H1 (cell line): Measurements from ENCODE around the gene PER2. TPM values are rescaled to one million over a fixed set of nuclear protein-coding genes. Genes with fewer than 3 reads are reported as not detected.

ENCODE experiments used
- CTCF ChIA-PET: fragments of 300-600 bp; sonication (Branson Sonifier 250); formaldehyde crosslinking; loops from one replicate; lab custom pipeline; 2021; ENCODE audit not compliant: partially characterized antibody; lab: Charles Lee
- POLR2A ChIA-PET: fragments of 300-600 bp; sonication (Branson Sonifier 250); formaldehyde crosslinking; loops from one replicate; lab custom pipeline; 2021; ENCODE audit warnings: inconsistent platforms; ENCODE audit not compliant: partially characterized antibody; lab: Charles Lee
- DNase-seq, 2 experiments: peaks; one replicate each; pipeline versions ENCODE4 v3.0.0 to v3.0.0-alpha.2; 2010 to 2022; ENCODE audit warnings: low spot score in 2 of 2, low read depth in 1 of 2, mixed read lengths in 1 of 2
- FAIRE-seq: peaks from 2 replicates; lab custom pipeline; 2011; peaks lifted over from hg19 to GRCh38; lab: Jason Lieb, UNC
- H2AFZ ChIP-seq: 2 replicates; pipeline ENCODE4 v1.8.1; 2012; ENCODE audit warnings: low read length, inconsistent platforms
- H2AK5ac ChIP-seq: 2 replicates; pipeline ENCODE4 v1.6.1; 2013; ENCODE audit warnings: low read depth, low read length
- H2BK120ac ChIP-seq: replicated peaks from 2 replicates; pipeline ENCODE3; 2013; ENCODE audit warnings: low read depth, low read length, inconsistent platforms
- H2BK12ac ChIP-seq: 2 replicates; pipeline ENCODE4 v1.6.1; 2013; ENCODE audit warnings: low read depth, low read length
- H2BK15ac ChIP-seq: 2 replicates; pipeline ENCODE4 v1.6.1; 2013; ENCODE audit warnings: low read length
- H2BK20ac ChIP-seq: 2 replicates; pipeline ENCODE4 v1.6.1; 2013; ENCODE audit warnings: low read length
- H2BK5ac ChIP-seq: 2 replicates; pipeline ENCODE4 v1.6.1; 2013; ENCODE audit warnings: low read depth, low read length
- H3K14ac ChIP-seq: 2 replicates; pipeline ENCODE4 v1.6.1; 2013; ENCODE audit warnings: inconsistent platforms; ENCODE audit not compliant: insufficient read length
- H3K18ac ChIP-seq: 2 replicates; pipeline ENCODE4 v1.6.1; 2013; ENCODE audit warnings: low read length; ENCODE audit errors: extremely low read depth
- H3K23ac ChIP-seq: 2 replicates; pipeline ENCODE4 v1.6.1; 2013; ENCODE audit warnings: inconsistent platforms; ENCODE audit not compliant: insufficient read length
- H3K23me2 ChIP-seq: 2 replicates; pipeline ENCODE4 v1.6.1; 2013; ENCODE audit warnings: low read depth, low read length
- H3K27ac ChIP-seq: 2 replicates; pipeline ENCODE4 v1.6.1; 2011; ENCODE audit warnings: low read depth, low read length, inconsistent platforms
- H3K27me3 ChIP-seq, 4 experiments: replicated peaks in 1 of 4; 1 replicate in 1 of 4; 2 replicates in 3 of 4; pipeline versions ENCODE4 v1.6.1 to v1.8.1; 2011 to 2013; ENCODE audit warnings: low read length in 3 of 4, mild to moderate bottlenecking in 3 of 4, inconsistent platforms in 2 of 4, mixed read lengths in 2 of 4, moderate library complexity in 1 of 4; ENCODE audit not compliant: control insufficient read depth in 3 of 4, insufficient read depth in 3 of 4; ENCODE audit errors: extremely low read depth in 1 of 4
- H3K36me3 ChIP-seq, 4 experiments: 2 replicates each; pipeline versions ENCODE4 v1.6.1 to v1.8.1; 2011 to 2013; ENCODE audit warnings: mild to moderate bottlenecking in 4 of 4, low read length in 3 of 4, moderate library complexity in 2 of 4, control low read depth in 1 of 4, inconsistent platforms in 1 of 4; ENCODE audit not compliant: insufficient read depth in 4 of 4, control insufficient read depth in 2 of 4
- H3K4ac ChIP-seq: replicated peaks from 2 replicates; pipeline ENCODE3; 2013; ENCODE audit warnings: low read length, low read depth, mixed read lengths, inconsistent platforms; ENCODE audit not compliant: insufficient read length
- H3K4me1 ChIP-seq, 4 experiments: replicated peaks in 1 of 4; 1 replicate in 1 of 4; 2 replicates in 3 of 4; pipeline versions ENCODE4 v1.6.1 to v1.8.1; 2011 to 2013; ENCODE audit warnings: low read length in 3 of 4, inconsistent platforms in 2 of 4, mixed read lengths in 1 of 4; ENCODE audit not compliant: insufficient read depth in 4 of 4, control insufficient read depth in 3 of 4
- H3K4me2 ChIP-seq, 2 experiments: 2 replicates each; pipeline versions ENCODE4 v1.6.1 to v1.8.1; 2011 to 2013; ENCODE audit warnings: low read depth in 2 of 2, low read length in 2 of 2, control low read depth in 1 of 2, inconsistent platforms in 1 of 2, mild to moderate bottlenecking in 1 of 2; ENCODE audit not compliant: insufficient read depth in 1 of 2
- H3K4me3 ChIP-seq, 4 experiments: fragments of 200-600, 300-600 bp in 1 of 4; sonication (generic), shearing (Covaris generic), sonication (Bioruptor Twin) in 1 of 4; 2 replicates each; pipeline versions ENCODE4 v1.5.1 to v1.8.1; 2011 to 2016; ENCODE audit warnings: low read length in 4 of 4, low read depth in 3 of 4, control low read depth in 2 of 4, inconsistent platforms in 2 of 4, mild to moderate bottlenecking in 2 of 4, mixed read lengths in 1 of 4, moderate library complexity in 1 of 4; ENCODE audit not compliant: insufficient read depth in 2 of 4; ENCODE audit errors: extremely low read depth in 1 of 4
- H3K56ac ChIP-seq: replicated peaks from 2 replicates; pipeline ENCODE3; 2013; ENCODE audit warnings: low read depth, mild to moderate bottlenecking, mixed read lengths, low read length, inconsistent platforms; ENCODE audit not compliant: insufficient read length
- H3K79me1 ChIP-seq: 2 replicates; pipeline ENCODE4 v1.6.1; 2013; ENCODE audit warnings: low read depth, low read length, control low read depth
- H3K79me2 ChIP-seq, 2 experiments: 2 replicates each; pipeline versions ENCODE4 v1.6.1 to v1.8.1; 2012 to 2013; ENCODE audit warnings: low read length in 2 of 2, mild to moderate bottlenecking in 2 of 2, inconsistent platforms in 1 of 2; ENCODE audit not compliant: insufficient read depth in 2 of 2, control insufficient read depth in 1 of 2
- H3K9ac ChIP-seq, 4 experiments: replicated peaks in 1 of 4; 1 replicate in 1 of 4; 2 replicates in 3 of 4; pipeline versions ENCODE4 v1.6.1 to v1.8.1; 2011 to 2013; ENCODE audit warnings: low read depth in 3 of 4, low read length in 3 of 4, control low read depth in 2 of 4, mild to moderate bottlenecking in 2 of 4, moderate library complexity in 2 of 4, inconsistent platforms in 1 of 4; ENCODE audit errors: extremely low read depth in 1 of 4
- H3K9me3 ChIP-seq, 2 experiments: 2 replicates each; pipeline versions ENCODE4 v1.6.1 to v1.8.1; 2012 to 2013; ENCODE audit warnings: mild to moderate bottlenecking in 2 of 2, moderate library complexity in 2 of 2, control low read depth in 1 of 2, inconsistent platforms in 1 of 2, low read depth in 1 of 2, low read length in 1 of 2, mixed read lengths in 1 of 2; ENCODE audit not compliant: insufficient read depth in 2 of 2
- H4K20me1 ChIP-seq, 2 experiments: replicated peaks in 1 of 2; 2 replicates each; pipeline versions ENCODE3 to v1.8.1; 2011 to 2013; ENCODE audit warnings: inconsistent platforms in 2 of 2, low read length in 2 of 2, mild to moderate bottlenecking in 1 of 2; ENCODE audit not compliant: insufficient read depth in 2 of 2, control insufficient read depth in 1 of 2
- H4K5ac ChIP-seq: 2 replicates; pipeline ENCODE4 v1.6.1; 2013; ENCODE audit warnings: low read length, low read depth, mixed read lengths, inconsistent platforms; ENCODE audit not compliant: insufficient read length
- H4K8ac ChIP-seq: 2 replicates; pipeline ENCODE4 v1.8.0; 2013; ENCODE audit warnings: mild to moderate bottlenecking, moderate library complexity, low read length, inconsistent platforms; ENCODE audit not compliant: insufficient read depth; ENCODE audit errors: extremely low read depth
- H4K91ac ChIP-seq: replicated peaks from 2 replicates; pipeline ENCODE3; 2013; ENCODE audit warnings: low read length, mixed read lengths, inconsistent platforms; ENCODE audit not compliant: insufficient read length
- BCL11A ChIP-seq, 2 experiments: IDR thresholded peaks; one replicate each; pipeline ENCODE4 v1.6.1; 2011; ENCODE audit warnings: low read depth in 2 of 2, low read length in 2 of 2, mild to moderate bottlenecking in 2 of 2
- CTBP2 ChIP-seq: IDR thresholded peaks from 2 replicates; pipeline ENCODE4 v1.7.0; 2011; ENCODE audit warnings: borderline replicate concordance, mild to moderate bottlenecking, moderate library complexity, mixed read lengths, low read length; ENCODE audit not compliant: insufficient read depth, insufficient read length
- KDM1A ChIP-seq: fragments of 200-600, 300-600 bp; sonication (generic); IDR thresholded peaks from 2 replicates; pipeline ENCODE4 v1.7.1; 2016; ENCODE audit warnings: mild to moderate bottlenecking, low read length, borderline replicate concordance
- POU5F1 ChIP-seq: IDR thresholded peaks from 2 replicates; pipeline ENCODE4 v1.6.1; 2011; ENCODE audit warnings: low read depth, mild to moderate bottlenecking, low read length, moderate library complexity
- USF2 ChIP-seq: IDR thresholded peaks from 2 replicates; pipeline ENCODE4 v1.6.1; 2011; ENCODE audit warnings: low read length, improper control_type of control experiment
- WGBS, 2 experiments: shearing (Covaris generic) in 1 of 2; methylation state at CpG; one replicate each; pipeline versions ENCODE4 v1.1.6 to v1.1.7; 2013 to 2015; ENCODE audit warnings: low lambda C conversion rate in 2 of 2, mixed read lengths in 2 of 2, inconsistent platforms in 1 of 2, low coverage in 1 of 2, missing lambda C conversion rate in 1 of 2; ENCODE audit not compliant: insufficient replicate concordance in 2 of 2, insufficient coverage in 1 of 2, insufficient read length in 1 of 2; ENCODE audit errors: extremely low coverage in 1 of 2, missing lambda C conversion rate in 1 of 2; 5-methylcytosine and 5-hydroxymethylcytosine counted together
- polyA plus RNA-seq, 7 experiments: library from polyadenylated mRNA; depleted of rRNA in 3 of 7; stranded (reverse) in 5 of 7; unstranded in 2 of 7; fragments of >200 nt in 5 of 7; fragments of 200-250 nt in 2 of 7; gene quantifications; 1 replicate in 5 of 7; 2 replicates in 1 of 7; 4 replicates in 1 of 7; pipeline versions ENCODE4 v1.2.1 to v1.2.3, GENCODE V29; 2011 to 2013; ENCODE audit warnings: missing spikeins in 2 of 7, mixed read lengths in 2 of 7
- total RNA-seq: library from RNA; stranded (reverse); fragmentation: NEBNext Ultra II Directional; extraction: Animal tissue kit (Norgen Biotek cat#: 25700); gene quantifications from 2 replicates; pipeline ENCODE4 v1.2.1, GENCODE V29; 2021
- TF ChIP-seq, protein P1 (sequence below), 3 experiments: IDR thresholded peaks; 1 replicate in 2 of 3; 2 replicates in 1 of 3; pipeline versions ENCODE4 v1.5.1 to v1.6.1; 2011; ENCODE audit warnings: low read length in 3 of 3, mild to moderate bottlenecking in 3 of 3, inconsistent platforms in 2 of 3, low read depth in 1 of 3, moderate library complexity in 1 of 3; ENCODE audit not compliant: insufficient read depth in 1 of 3; ENCODE audit errors: control extremely low read depth in 1 of 3

Gene PER2
- total and polyA plus RNA-seq, 2 of the 8 experiments (the other 6 are each of a cell fraction or from before 2014, with no cell fraction given), result 0.91 to 5.5 TPM

GRCh38 chr2:238261718-238262375, 26.6 kb downstream of the PER2 start:
- Histone ChIP-seq H3K79me1 (no peaks in the 10 kb centered on the region), H4K8ac (no peak overlapping the region; the same call in 1 of the 2 replicates), H3K36me3 (no peaks in the 10 kb centered on the region; a peak in 1 of 8 replicates), H2BK12ac (no peak overlapping the region), H3K27me3 (no peaks in the 10 kb centered on the region), H2BK15ac (no peak overlapping the region), H2BK5ac (no peak overlapping the region), H3K4me2 (no peak overlapping the region), H3K4me3 (no peak overlapping the region), H3K4me1 (peaks cover 0 to 2% (median 0%) of the 10 kb centered on the region in 4 experiments; a peak in 2 of 7 replicates), H3K23me2 (no peaks in the 10 kb centered on the region), H4K91ac (no peak overlapping the region), H4K5ac (no peak overlapping the region), H3K56ac (no peak overlapping the region), H2AFZ (no peak overlapping the region), H3K18ac (no peak overlapping the region; the same call in 1 of the 2 replicates), H2BK120ac (no peak overlapping the region), H4K20me1 (peaks cover 0 to 3% of the 10 kb centered on the region in 2 experiments), H2BK20ac (no peak overlapping the region), H2AK5ac (no peak overlapping the region), H3K9me3 (no peaks in the 10 kb centered on the region), H3K27ac (no peak overlapping the region), H3K14ac (no peak overlapping the region), H3K4ac (no peak overlapping the region), H3K23ac (no peak overlapping the region), H3K9ac (no peak overlapping the region), H3K79me2 (no peaks in the 10 kb centered on the region)
- ChIA-PET CTCF (interaction anchor here (0.8 to 17.1 kb wide), 11 partner anchors 13 to 164 kb away, joined by 3 to 298 read pairs (median 12); no protein-coding TSS in a partner anchor), POLR2A (interaction anchor here (2.9 kb wide), 1 partner anchor 26 kb away, joined by 13 read pairs; the partner anchor contains the start of gene PER2)
- no peak for FAIRE-seq
- 92% methylated on average over 16 of the region's 16 CpGs; no CpG with 5 or more reads in 1 of the 2 experiments for WGBS, 2 experiments
- no peak for DNase-seq
- TF ChIP-seq CTBP2, result no peak
- no peak for TF ChIP-seq BCL11A (IDR thresholded peaks at IDR 0.05; ENCODE audit: low read depth in 2 of 2, low read length in 2 of 2)
- no peak for TF ChIP-seq USF2
- TF ChIP-seq POU5F1, result no peak
- TF ChIP-seq, protein P1, sequence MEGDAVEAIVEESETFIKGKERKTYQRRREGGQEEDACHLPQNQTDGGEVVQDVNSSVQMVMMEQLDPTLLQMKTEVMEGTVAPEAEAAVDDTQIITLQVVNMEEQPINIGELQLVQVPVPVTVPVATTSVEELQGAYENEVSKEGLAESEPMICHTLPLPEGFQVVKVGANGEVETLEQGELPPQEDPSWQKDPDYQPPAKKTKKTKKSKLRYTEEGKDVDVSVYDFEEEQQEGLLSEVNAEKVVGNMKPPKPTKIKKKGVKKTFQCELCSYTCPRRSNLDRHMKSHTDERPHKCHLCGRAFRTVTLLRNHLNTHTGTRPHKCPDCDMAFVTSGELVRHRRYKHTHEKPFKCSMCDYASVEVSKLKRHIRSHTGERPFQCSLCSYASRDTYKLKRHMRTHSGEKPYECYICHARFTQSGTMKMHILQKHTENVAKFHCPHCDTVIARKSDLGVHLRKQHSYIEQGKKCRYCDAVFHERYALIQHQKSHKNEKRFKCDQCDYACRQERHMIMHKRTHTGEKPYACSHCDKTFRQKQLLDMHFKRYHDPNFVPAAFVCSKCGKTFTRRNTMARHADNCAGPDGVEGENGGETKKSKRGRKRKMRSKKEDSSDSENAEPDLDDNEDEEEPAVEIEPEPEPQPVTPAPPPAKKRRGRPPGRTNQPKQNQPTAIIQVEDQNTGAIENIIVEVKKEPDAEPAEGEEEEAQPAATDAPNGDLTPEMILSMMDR (IDR thresholded peaks at IDR 0.05; ENCODE audit: control extremely low read depth in 1 of 3, insufficient read depth in 1 of 3, low read depth in 1 of 3, low read length in 3 of 3), result no peak
- TF ChIP-seq KDM1A, result no peak
